Islet of Langerhans (tissue), 1 donor: ENCODE results near the gene TEX2.
"Not testable (repeated sequence)": the region's sequence is repeated elsewhere in the genome, so short reads cannot be mapped to it uniquely, and the experiment has no call there.

Experiments
- FAIRE-seq: peaks from one replicate; lab custom pipeline; 2011; peaks lifted over from hg19 to GRCh38; lab: Jason Lieb, UNC

TEX2 gene

DNA sequence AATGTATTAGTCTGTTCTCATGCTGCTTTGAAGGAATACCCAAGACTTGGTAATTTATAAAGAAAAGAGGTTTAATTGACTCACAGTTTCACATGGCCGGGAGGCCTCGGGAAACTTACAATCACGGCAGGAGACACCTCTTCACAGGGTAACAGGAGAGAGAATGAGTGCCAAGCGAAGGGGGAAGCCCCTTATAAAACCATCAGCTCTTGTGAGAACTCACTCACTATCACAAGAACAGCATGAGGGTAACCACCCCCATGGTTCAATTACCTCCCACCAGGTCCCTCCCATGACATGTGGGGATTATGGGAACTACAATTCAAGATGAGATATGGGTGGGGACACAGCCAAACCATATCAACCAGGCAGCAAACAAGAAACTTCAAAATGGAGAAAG, 24.6 kb downstream of the TEX2 start:
- FAIRE-seq = not testable (repeated sequence)

DNA sequence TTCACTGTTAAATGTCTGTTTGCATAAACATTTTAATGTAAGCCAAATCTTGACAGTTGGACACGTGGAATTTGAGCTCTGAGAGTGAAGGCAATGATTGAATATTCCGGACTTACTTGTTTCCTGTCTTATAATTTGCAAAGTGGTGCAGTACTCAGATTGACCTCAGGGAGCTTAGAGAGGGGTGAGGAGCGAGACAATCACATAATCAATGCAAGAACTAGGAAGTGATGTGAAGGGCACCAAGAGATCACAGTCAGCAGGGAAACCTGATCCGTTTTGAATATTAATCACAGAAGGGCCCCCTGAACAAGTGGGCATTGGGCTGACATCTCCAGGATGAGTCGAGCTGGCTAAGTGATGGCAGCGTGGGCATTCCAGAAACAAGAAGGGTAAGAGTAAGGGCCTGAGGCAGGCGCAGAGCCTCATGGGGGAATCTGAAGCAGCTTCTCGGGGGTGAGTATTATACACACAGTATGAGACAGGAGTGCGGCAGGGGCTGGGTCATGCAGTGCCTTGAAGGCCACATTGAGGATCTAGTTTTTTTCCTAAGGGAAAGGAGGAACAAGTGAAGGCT, 26.1 kb downstream of the TEX2 start:
- FAIRE-seq = no peak

DNA sequence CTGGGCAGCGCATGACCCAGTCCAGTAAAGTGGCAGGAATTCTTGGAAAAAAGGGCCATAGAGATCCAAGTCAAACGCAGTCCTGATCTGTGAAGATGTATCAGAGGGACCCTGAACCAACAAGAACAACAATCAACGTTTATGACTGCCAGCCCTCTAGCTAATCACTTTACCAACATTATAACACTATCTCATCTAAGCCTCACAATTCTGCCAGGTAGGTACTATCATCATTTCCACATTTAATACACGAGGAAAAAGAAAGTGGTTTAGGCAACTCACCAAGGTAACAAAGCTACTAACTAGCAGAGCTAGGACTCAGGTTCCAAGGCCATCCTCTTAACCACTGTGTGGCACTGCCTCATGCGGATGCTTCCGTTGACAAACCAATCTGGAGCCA, 28.1 kb downstream of the TEX2 start:
- FAIRE-seq = no peak

DNA sequence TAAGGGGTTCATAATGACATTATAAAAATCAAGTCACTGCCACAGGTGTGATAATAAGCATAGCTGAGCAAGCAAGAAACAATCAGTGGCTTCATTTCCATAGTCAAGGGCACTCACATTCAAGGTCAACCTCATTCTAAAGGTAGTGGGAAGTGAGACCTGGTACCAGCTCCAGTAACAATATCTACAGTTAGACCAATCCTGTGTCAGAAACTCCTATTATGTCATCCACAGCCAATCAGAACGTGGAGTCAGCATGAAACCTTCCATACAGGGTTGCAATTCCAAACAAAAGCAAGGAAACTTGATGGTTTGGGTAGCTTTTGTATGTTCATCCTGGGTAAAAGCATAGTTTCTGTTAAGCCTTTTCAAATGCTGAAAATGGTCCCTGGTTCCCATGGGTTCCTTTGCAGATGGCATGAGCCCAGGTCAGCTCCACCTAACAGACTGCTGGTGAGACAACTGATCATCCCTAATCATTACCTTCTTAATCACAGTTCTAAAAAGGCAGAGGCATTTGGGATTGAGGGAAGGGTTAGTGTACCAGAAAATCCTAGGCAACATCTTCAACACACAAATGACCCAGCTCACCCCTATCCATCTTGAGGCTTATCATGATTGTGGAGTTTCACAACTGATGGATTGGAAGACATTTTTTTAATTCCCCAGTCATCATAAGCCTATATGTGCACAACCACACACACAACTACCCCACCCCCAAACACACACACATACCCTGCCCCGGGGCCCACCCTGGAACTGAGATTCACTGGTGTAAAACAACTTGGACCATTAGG, 30.4 kb downstream of the TEX2 start:
- no peak for FAIRE-seq

DNA sequence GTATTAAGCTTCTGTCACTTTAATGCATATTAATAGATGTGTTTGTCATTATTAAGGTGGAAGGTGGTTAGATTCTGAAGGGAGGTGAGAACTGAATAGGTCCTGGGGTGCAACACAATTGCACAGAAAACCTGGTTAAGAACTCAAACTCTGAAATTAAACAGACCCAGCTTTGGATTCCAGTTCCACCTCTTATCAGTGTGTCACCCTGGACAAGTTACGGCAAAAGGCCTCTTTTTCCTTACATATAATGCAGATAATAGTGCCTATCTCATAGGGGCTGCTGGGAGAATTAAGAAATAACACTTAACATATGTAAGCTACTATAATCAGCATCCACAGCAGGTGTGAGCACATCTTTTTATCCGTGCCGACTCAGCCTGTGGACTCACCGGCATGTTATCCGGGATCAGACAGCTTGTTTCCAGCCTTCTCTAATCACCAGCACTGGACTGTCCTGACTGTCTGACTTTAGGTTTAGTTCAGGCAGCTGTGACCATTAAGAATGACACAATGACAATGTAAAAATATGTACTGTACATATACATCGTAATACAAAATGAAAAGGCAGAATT, 31.4 kb downstream of the TEX2 start:
- FAIRE-seq = no peak

DNA sequence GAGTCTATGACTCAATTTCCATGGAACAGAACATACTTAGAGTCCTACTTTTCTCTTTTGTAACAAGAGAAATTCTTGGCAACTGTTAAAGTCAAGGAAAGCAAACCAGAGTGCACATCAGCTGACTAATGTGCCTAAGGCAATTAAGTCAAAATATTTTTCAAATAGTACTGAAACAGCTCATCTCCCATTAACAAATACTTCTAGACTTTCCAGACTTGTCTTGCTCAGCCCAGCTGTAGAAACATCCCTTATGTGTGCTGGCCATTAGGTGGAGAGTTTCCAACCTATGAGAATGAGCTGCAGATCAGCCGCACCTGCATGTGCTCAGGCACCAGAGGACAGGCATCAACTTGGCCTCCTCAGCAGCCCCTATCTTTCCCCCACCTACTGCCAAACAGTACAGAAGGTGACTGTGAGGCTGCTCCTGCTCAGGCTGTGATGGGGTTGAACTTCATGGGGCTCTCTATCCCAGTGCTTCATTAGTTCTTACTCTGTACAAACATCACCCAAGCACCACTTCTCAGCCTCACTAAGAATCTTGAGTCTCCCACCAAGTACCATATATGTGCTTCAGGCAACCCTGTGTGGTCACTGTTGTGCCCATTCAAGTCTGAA, 32.2 kb downstream of the TEX2 start:
- FAIRE-seq = no peak

DNA sequence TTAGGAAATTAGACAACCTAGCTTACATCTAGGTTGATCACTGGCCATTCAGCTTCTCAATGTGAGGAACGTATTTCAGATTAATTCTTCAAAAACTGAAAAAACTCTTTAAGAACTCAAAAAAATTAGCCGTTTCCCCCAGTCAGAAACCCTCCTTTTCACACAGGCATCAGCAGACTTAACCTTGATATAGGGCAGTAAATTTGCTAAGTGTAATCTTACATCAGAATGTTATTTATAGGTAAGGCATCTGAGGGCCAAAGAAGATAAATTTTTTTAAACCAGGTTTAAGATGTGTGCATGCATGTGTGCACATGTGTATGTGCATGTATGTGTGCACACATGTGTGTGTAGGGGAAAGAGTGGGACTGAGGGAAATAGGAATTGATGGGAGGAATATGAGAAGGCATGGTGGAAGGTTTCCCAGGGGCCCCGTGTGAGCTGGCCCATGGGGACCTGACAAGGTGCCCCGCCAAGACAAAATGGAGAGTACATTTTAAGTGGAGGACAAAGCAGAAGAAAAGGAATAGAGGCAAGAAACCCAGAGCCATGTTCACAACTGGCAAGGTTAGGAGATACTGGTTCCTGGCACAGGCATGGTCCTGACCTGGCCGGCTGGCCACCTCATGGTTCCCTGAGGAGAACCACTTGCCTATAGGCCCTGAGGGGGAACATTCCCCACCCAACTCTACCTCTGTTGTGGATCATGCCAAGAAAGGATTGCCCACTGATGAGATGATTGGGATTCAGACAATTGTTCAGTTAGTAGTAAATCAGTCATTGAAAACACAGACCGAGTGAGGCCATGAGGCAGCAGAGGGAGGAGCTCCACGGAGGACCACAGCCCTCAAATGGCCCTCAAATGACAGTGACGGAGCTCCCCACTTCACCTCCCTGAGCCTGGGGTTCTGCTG, 33.0 kb downstream of the TEX2 start:
- no peak for FAIRE-seq

DNA sequence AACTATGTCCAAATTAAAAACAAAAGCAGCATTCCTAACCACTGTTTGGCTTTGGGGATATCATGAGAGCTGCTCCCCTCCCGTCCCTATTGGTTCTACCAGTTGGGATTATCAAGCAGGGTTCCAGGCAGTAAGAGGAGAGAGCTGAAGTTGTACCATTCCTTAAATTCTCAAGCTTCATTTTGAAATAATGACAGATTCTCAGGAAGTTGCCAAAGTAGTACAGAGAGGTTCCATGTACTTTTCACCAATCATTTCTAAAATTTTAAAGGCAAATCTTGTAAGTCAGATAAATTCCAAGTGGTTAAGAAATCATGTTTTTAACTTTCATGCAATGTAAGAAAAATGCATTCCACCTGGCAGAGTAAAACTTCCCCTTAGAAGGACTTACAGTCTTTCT, 36.9 kb downstream of the TEX2 start:
- no peak for FAIRE-seq

DNA sequence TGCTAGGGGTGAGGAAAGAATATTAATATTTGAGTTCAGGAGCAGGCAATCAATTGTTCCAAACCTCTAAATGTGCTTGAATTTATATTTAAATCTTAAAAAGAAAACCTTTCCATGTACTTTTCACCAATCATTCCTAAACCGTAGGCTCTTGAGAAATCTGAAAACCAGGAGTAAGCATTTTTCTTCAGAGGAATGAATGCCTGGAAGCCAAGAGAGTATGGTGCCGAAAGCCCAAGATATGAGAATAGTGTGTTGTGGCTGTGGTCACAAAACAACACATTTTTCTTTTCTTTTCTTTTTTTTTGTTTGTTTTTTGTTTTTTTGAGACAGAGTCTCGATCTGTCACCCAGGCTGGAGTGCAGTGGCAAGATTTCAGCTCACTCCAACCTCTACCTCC, 37.6 kb downstream of the TEX2 start:
- FAIRE-seq = no peak

DNA sequence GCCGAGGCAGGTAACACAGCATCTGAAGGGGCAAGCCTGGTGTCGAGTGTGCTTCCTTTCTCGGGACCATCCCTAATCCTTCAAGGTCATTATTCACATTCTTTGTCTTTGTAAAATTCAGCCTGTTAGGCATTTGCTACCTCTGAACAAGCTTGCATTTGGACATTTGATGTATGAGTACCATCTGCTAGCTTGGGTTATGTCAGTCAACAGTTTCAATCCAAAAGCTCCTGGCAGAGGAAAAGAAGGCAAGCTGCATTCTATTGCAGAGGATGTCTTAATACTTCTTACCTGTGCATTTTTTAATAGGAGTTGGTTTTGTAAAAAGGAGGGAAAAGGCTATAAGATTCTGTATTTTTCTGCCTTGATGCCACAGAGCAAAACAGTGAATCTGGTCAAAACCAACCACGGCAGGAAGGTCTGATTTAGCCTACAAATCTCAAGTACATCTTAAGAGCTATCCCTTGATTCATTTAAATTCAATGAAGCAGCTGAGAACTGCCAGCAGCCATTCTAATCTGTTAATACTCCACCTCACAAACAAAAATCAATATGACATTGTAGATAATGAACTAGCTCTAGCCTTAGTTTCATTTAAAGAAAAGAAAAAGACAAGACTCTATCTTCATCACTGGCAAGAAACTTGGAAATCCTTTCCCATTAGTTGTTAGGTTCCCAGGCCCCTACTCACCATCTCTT, 39.0 kb downstream of the TEX2 start:
- FAIRE-seq = no peak

DNA sequence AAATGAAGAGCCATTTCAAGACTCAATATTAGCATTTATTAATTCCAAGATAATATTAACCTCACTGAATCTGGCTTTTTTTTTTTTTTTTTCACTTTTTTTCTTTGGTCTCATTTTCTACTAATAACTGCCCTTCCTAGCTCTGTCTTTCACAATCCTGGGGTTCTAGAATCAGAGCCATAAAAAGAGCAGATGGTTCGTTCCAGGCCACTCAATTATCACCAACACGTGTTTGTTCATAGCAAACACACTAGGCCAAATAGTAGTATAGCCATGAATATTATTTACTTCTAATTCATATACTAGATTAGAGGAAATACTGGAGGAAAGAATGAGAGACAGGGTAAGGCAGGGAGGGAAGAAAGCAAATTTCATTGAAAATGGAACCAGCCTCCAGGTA, 39.8 kb downstream of the TEX2 start:
- peak; percentile 84 for FAIRE-seq

DNA sequence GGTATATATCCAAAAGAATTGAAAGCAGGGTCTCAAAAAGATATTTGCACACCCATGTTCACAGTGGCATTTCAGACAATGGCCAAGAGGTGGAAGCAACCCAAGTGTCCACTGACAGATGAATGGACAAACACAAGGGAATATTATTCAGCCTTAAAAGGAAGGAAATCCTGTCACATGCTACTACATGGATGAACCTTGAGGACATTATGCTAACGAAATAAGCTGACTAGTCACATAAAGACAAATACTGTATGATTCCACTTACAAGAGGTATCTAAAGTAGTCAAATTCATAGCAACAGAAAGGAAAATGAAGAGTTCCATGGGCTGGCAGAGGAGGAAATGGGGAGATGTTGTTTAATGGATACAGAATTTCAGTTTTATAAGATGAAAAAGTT, 41.4 kb downstream of the TEX2 start:
- no peak for FAIRE-seq

DNA sequence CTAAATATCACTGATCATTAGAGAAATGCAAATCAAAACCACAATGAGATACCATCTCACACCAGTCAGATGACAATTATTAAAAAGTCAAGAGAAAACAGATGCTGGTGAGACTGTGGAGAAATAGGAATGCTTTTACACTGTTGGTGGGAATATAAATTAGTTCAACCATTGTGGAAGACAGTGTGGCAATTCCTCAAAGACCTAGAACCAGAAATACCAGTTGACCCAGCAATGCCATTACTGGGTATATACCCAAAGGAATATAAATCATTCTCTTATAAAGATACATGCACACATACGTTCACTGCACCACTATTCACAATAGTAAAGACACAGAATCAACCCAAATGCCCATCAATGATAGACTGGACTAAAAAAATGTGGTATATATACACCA, 42.5 kb downstream of the TEX2 start:
- not testable (repeated sequence) for FAIRE-seq

DNA sequence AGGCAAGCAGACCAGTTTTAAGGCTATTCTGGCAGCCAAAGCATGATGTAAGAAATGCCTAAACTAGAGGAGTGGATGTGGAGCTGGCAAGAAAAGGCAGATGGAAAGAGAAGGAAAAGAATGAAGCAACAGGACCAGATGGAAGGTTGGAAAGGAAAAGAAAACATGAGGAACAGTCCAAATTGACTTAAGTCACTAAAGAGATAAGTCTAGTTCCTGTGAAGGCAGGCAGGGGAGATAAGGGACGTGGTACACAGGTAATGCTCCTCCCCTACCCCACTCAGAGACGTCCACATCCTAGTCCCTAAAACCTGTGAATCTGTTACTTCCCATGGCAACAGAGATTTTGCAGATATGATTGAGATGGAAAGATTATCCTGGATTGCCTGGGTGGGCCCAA, 43.5 kb downstream of the TEX2 start:
- no peak for FAIRE-seq

DNA sequence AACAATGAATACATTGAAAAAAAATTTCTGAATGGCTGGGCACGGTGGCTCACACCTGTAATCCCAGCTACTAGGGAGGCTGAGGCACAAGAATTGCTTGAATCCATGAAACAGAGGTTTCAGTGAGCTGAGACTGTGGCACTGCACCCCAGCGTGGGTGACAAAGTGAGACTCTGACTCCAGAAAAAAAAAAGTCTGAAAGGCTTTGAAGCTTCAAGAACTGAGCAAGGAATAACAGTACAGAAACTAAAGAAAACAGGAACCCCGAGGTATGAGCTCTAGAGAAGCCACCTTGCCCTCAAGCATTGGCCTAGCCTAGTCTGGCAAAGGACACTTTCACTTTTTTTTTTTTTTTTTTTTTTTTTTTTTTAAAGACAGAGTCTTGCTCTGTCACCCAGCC, 45.0 kb downstream of the TEX2 start:
- no peak for FAIRE-seq

DNA sequence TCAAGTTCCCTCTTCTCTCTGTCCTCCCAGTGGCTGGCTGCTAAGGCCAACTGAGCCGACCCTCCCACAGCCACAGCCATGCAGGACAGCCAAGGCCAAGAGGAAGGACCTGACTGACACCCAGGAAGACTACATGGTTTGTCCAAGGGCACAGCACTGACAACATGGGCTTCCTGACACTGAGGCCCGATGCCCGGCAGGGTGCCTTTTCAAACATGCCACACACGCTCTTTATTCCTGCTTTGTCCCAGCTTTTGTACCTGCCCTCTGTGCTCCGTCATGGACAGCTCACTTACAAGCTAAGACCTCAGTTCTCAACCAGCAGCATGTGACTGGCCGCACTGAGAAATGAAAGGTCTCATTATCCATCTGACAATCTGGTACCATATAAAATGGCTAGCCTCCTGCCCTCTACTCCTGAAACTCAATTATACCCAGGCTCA, 45.8 kb downstream of the TEX2 start:
- FAIRE-seq = no peak

DNA sequence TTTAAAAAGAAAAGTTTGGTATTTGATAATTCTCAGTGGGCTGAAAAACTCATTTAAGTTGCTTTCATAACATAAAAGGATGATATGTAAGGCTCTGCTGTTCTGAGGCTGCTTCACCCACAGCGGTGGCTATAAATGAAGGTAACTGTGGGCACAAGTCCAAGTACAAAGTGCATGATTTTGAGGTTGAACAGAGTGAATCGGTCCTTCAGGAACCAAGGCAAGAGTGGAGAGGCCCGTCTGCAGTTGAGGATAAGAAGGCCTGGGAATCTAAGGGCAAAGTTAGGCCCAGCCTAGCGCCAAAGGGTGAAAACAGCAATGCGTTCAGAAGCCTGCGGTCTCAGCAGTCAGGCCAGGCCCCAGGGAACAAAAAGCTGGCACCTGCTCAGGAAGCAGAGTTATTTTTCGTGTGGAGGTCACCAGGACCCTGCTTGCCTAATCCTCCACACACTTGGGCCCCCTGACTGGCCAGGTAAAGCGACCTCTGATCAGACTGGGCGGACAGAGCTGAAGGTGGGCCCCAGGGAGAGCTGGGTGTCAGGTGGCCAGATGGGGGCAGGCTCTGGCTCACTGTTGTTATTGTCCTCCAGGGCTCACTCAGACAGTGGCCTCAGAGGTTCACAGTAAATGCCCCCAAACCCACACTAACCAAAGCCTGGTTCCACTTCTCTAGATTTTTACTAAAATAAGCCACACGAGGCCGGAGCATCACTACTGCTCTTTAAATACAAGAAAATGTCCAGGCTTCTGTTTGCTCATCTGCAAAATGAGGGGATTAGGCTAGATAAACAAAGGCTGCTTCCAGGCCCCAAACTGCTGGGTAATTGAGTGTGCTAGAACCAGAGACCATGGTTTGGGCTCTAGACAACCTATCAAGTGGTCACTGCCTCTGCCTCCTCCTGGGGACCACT, 46.5 kb downstream of the TEX2 start:
- FAIRE-seq = no peak

DNA sequence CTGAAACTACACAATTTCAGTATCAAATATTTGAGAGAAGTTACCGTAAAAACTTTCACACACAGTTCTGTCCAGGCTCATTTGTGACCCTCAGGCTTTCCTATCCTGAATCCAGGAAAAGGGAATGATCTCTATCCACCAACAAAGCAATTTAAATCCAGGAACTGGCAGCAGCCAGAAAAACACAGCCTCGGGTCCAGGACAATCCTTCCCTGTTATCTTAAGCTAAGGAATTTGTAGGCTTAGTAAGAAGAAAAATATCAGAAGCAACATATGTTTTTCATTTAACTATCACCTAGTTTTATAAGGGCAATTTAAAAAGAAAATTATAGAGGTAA, 47.1 kb downstream of the TEX2 start:
- no peak for FAIRE-seq

DNA sequence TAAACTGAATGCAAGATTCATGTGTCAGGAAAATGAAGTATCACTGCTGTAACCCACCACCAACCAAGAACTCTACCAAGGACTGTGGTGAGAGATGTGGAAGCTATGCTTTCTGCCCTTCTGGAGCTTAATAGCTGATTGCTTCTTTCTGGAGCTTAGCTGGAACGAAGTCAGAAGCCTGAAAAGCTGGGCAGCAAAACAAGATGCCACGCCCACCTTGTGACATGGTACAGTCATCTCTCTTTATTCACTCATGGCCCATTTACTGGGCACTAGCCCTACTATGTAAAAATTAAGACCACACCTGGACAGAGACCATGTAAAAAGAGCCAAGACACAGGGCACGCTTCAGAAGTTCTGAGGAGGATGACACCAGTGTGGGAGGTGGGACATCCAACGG, 48.1 kb downstream of the TEX2 start:
- no peak for FAIRE-seq

DNA sequence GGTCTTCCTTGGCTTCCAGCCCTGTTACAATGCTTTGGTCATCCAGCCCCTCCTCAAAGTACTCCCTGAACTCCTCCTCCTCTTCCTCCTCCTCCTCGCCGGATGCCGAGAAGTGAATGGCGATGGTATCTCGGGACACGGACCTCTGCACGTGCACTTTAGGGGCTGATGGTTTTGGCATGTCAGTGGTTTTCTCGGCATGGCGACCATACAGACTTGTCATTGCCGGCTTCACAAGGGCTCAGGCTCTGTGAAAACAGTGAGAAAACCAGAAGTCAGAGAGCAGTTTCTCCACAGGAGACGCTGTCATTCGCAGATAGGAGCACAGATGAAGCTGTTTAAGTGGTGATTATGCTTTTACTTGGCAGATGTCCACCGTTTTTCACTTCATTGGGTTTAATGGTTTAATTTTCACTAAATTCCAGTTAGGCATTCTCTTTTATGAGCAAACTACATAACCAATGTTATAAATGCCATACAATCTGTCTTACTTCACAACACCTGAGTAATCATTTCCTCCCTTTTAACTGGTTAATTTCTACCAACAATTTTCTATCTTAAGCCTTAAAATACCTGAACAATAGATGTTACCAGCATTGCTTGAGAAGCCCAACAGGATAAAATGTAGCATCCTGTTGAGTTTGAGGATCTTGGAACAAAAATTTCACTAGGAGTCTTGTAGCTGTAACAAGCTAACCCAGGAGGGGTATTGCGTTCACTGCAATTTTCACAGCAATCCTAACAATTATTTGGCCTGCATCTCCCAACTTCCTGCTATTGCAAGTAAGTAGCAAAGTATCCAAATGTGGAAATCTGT, 48.9 kb downstream of the TEX2 start:
- no peak for FAIRE-seq
